Skeletal muscle tissue (tissue), 4 donors: ENCODE results near the gene MYO1A. TPM values are rescaled to one million over a fixed set of nuclear protein-coding genes. Genes with fewer than 3 reads are reported as not detected.
A peak's percentile ranks its signal among the peaks of the same experiment; 100 is the strongest.

Source experiments
- H3K27ac ChIP-seq: one replicate; pipeline ENCODE4 v1.7.0; 2013; ENCODE audit warnings: mild to moderate bottlenecking, low read depth, low read length, inconsistent platforms
- H3K27me3 ChIP-seq, 3 donors: one replicate each; pipeline ENCODE4 v1.7.0; 2013; ENCODE audit warnings: low read length in 3 of 3; ENCODE audit not compliant: control insufficient read depth in 3 of 3, insufficient read depth in 3 of 3
- H3K36me3 ChIP-seq, 3 donors: one replicate each; pipeline ENCODE4 v1.7.0; 2013; ENCODE audit warnings: low read length in 3 of 3; ENCODE audit not compliant: control insufficient read depth in 3 of 3, insufficient read depth in 3 of 3
- H3K4me1 ChIP-seq, 3 donors: one replicate each; pipeline ENCODE4 v1.7.0; 2013; ENCODE audit warnings: low read length in 3 of 3, mild to moderate bottlenecking in 3 of 3; ENCODE audit not compliant: control insufficient read depth in 3 of 3, insufficient read depth in 3 of 3
- H3K4me3 ChIP-seq, 3 donors: one replicate each; pipeline ENCODE4 v1.7.0; 2013; ENCODE audit warnings: low read length in 3 of 3
- H3K9ac ChIP-seq, 3 donors: one replicate each; pipeline ENCODE4 v1.7.0; 2013; ENCODE audit warnings: low read length in 3 of 3, mild to moderate bottlenecking in 3 of 3, moderate library complexity in 2 of 3, low read depth in 1 of 3
- H3K9me3 ChIP-seq, 3 donors: one replicate each; pipeline ENCODE4 v1.7.0; 2013; ENCODE audit warnings: low read length in 3 of 3; ENCODE audit not compliant: control insufficient read depth in 3 of 3
- total RNA-seq: library from RNA; depleted of rRNA; stranded (reverse); fragments of >200 nt; gene quantifications from one replicate; pipeline ENCODE4 v1.2.3, GENCODE V29; 2014
- donor health status: Osteomylitis.

The MYO1A gene
- total RNA-seq, 1 donor from 2014 or later, result not detected

DNA sequence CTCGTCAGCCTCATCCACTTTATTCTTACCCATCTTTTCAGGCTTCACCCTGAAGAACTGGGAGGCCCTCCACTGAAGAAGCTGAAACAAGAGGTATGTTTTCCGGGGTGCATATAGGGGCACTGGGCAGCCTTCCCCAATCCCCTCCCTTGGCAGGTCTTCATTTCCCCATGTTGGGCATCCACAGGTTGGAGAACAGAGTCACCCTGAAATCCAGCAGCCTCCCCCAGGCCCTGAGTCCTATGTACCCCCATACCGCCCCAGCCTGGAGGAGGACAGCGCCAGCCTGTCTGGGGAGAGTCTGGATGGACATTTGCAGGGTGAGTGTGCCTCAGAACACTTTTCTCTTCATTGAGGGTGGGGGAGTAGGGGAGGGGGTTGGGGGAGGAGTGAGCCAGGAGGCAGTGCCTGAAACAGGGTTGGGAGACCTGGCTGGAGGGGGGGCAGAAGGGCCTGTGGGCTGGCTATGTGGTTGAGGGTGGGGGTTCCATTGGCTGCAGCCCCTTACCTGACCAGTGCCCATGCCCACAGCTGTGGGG is 43.0 kb upstream of the MYO1A start:
- no peaks in the 10 kb centered on the region for H3K27me3 ChIP-seq
- no peaks in the 10 kb centered on the region for H3K9me3 ChIP-seq
- peaks cover 20 to 45% (median 38%) of the 10 kb centered on the region in 3 donors for H3K36me3 ChIP-seq
- H3K4me3 ChIP-seq, result no peak overlapping the region
- peaks cover 32 to 47% (median 40%) of the 10 kb centered on the region in 3 donors for H3K4me1 ChIP-seq
- H3K27ac ChIP-seq, result no peak overlapping the region
- peak overlapping the region in 1 of 3 donors; percentile 45 for H3K9ac ChIP-seq

DNA sequence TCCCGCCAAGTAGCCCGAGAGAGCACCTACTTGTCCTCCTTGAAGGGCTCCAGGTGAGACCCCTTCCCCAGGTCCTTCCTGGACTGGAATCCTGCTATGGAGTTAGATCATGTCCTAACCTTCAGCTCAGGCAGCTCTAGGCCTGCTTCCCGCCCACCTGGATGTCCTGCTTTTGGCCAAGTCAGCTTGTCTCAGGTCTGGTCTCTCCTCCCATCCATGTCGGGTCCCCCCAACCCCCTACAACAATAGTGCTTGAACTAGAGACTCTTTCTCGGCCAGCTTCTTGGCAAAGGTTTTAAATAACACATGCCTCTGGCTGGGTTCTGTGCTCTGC is 42.6 kb upstream of the MYO1A start:
- peaks cover 20 to 45% (median 38%) of the 10 kb centered on the region in 3 donors for H3K36me3 ChIP-seq
- H3K4me3 ChIP-seq, result no peak overlapping the region
- H3K9me3 ChIP-seq, result no peaks in the 10 kb centered on the region
- peak overlapping the region in 1 of 3 donors; percentile 45 for H3K9ac ChIP-seq
- H3K4me1 ChIP-seq, result peaks cover 35 to 49% (median 43%) of the 10 kb centered on the region in 3 donors
- H3K27me3 ChIP-seq, result no peaks in the 10 kb centered on the region
- no peak overlapping the region for H3K27ac ChIP-seq

DNA sequence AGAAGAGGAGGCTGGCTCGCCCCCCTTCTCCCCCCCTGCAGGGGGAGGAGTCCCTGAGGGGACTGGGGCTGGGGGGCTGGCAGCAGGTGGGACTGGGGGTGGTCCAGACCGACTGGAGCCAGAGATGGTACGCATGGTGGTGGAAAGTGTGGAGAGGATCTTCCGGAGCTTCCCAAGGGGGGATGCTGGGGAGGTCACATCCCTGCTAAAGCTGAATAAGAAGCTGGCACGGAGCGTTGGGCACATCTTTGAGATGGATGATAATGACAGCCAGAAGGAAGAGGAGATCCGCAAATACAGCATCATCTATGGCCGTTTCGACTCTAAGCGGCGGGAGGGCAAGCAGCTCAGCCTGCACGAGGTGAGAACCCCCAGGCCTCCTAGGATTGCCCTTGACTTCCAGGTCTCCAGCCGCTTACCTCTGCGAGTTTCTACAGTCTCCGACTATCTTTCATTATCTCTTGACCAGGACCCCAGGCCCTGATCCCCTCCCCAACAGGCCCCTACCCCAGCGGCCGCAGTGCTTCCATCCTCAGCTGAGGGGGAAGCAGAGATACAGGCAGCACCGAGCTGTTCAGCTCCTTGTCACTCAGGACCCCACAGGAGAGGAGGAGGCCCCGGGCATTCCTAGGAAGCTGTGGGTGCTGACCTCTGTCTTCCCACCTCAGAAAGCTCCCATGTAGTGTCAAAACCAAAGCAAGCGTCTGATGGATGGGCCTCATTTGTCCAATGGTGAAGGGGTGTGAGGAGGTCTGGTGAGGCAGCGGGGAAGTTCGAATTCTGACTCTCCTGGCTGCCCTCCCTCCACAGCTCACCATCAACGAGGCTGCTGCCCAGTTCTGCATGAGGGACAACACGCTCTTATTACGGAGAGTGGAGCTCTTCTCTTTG is 42.0 kb upstream of the MYO1A start:
- H3K9ac ChIP-seq, result peak overlapping the region in 1 of 3 donors; percentile 45
- no peak overlapping the region for H3K4me3 ChIP-seq
- H3K27ac ChIP-seq, result no peak overlapping the region
- peaks cover 35 to 49% (median 44%) of the 10 kb centered on the region in 3 donors for H3K4me1 ChIP-seq
- H3K9me3 ChIP-seq, result no peaks in the 10 kb centered on the region
- H3K36me3 ChIP-seq, result peaks cover 20 to 42% (median 35%) of the 10 kb centered on the region in 3 donors
- H3K27me3 ChIP-seq, result no peaks in the 10 kb centered on the region

DNA sequence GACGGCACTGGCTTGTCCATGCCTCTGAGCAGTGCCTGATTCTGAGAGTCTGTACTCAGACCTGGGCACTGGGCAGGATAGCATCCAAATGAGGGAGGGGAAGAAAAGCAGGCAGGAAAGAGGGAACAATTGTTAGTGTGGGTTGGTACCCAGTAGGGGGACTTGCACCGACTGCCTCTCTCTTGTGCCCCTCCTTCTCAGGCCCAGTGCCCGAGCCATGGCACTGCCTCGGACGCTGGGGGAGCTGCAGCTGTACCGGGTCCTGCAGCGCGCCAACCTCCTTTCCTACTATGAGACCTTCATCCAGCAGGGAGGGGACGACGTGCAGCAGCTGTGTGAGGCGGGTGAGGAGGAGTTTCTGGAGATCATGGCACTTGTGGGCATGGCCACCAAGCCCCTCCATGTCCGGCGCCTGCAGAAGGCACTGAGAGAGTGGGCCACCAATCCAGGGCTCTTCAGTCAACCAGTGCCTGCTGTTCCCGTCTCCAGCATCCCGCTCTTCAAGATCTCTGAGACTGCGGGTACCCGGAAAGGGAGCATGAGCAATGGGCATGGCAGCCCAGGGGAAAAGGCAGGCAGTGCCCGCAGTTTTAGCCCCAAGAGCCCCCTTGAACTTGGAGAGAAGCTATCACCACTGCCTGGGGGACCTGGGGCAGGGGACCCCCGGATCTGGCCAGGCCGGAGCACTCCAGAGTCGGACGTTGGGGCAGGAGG is 41.2 kb upstream of the MYO1A start:
- peaks cover 38 to 51% (median 47%) of the 10 kb centered on the region in 3 donors for H3K4me1 ChIP-seq
- peak overlapping the region; percentile 30 to 69 (median 38) for H3K9ac ChIP-seq
- no peaks in the 10 kb centered on the region for H3K9me3 ChIP-seq
- H3K36me3 ChIP-seq, result peaks cover 20 to 36% (median 33%) of the 10 kb centered on the region in 3 donors
- no peak overlapping the region for H3K27ac ChIP-seq
- no peaks in the 10 kb centered on the region for H3K27me3 ChIP-seq
- peak overlapping the region; percentile 49 to 60 (median 54) for H3K4me3 ChIP-seq

DNA sequence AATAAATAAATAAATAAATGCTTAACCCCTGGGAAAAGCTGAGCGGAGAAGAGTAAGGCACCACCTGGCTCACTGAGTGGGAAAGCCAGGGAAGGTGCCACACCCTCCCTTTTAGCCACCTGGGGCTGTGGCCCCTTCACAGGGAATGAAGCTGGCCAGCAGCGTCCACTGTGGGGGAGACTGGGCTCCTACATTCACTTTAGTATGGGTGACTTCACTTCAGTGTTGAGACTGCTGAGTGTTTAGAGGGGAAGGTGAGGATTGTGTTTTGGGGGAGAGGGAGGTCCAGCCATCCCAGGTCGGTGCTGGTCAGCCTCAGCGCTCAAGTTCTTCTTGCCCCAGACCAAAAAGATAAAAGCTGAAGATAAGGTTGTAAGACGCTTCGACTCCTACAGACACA is 40.6 kb upstream of the MYO1A start:
- Histone ChIP-seq H3K9ac (peak overlapping the region; percentile 2 to 69 (median 38)), H3K27me3 (no peaks in the 10 kb centered on the region), H3K4me1 (peaks cover 41 to 56% (median 51%) of the 10 kb centered on the region in 3 donors), H3K27ac (no peak overlapping the region), H3K9me3 (no peaks in the 10 kb centered on the region), H3K4me3 (peak overlapping the region; percentile 49 to 60 (median 54)), H3K36me3 (peaks cover 17 to 30% (median 27%) of the 10 kb centered on the region in 3 donors)

DNA sequence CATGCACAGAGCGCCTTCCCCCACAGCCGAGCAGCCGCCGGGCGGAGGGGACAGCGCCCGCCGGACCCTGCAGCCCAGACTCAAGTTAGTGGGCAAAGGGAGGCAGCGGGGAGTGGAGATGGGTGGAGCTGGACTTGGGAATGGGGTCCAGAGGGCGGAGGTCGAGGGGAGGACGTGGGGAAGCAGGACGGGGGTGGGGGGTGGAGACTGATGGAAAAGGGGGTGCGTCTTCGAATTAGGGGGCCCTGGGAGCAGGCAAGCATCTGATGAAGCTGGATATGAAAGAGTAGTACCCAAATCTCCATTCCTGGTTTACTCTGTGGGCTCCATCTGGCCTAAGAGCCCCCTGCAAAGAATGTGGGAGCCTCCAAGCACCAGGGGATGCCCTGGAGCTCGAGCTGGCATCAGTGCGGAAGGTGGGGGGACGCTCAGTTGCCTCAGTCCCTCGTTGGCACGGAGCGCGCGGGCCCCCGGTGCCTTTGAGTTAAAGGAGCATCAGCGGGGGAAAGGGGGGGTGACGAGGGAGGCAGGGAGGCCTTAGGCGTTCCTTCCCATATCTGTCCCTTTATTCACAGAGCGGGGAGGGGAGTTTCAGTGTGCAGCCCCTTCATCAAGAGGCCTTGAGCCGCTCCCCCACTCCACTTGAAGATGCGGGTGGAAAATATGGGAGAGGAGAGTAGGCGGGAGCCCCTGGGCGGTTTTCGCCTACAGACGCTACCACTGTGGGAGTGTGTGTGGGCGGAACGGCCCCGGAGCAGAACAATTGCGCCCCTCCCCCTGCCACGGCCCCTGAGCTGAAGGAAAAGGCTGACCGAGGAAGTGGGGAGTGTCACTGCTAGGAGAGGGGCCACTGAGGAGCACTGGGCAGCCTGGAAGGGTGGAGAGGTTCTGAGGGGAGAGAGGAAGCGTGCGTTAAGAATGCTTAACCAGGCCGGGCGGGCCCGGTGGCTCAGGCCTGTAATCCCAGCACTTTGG is 39.6 kb upstream of the MYO1A start:
- no peaks in the 10 kb centered on the region for H3K9me3 ChIP-seq
- H3K4me3 ChIP-seq, result peak overlapping the region; percentile 64 to 88 (median 87)
- peak overlapping the region; percentile 70 for H3K27ac ChIP-seq
- H3K9ac ChIP-seq, result peak overlapping the region; percentile 75 to 84 (median 80)
- H3K4me1 ChIP-seq, result peaks cover 41 to 56% (median 51%) of the 10 kb centered on the region in 3 donors
- no peaks in the 10 kb centered on the region for H3K27me3 ChIP-seq
- H3K36me3 ChIP-seq, result peaks cover 14 to 21% (median 19%) of the 10 kb centered on the region in 3 donors

DNA sequence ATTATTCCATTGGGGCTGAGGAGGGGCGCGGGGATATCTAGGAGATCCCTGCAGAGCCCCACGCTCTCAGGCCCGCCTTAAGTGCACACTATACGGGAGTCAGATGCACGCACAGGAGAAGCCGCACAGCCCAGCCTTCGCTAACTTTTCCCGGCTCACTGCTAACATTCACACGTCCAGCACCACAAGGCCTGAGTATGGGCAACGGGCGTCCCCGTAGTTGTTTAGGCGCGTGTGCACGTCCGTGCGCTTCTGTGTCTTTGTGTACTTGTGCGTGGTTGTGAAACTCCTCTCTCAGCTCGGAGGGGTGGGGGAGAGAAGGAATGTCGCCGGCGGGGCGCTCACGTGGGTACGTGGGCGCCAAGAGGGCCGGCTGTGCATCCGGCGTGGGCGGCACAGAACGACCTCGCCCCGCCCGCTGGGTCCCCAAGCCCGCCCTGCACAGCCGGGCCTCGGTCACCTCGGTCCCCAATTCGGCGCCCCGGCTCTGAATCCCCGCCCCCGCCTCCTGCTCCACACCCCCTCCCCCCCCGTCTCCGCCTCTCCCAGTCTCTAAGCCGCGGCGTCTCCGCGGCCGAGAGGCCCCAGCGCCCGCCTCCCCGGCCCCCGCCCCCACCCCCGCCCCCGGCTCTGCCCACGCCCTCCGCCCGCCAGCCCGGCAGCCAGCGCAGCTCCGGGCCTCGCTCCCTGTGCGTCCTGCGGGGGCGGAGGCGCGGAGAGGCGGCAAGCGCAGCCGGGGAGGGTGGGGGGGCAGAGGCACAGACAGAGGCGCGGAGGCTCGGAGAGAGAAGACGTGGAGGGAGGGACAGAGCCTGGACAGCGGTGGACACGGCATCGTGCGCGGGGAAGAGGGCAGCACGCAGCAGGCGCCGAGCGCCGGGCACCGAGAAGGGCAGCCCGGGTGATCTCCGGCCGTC is 38.7 kb upstream of the MYO1A start, which contains the start of gene NAB2:
Gene NAB2, plus strand, starts transcription at position 761 of the 917 bp plus-strand sequence. CDS start 158 bp downstream, outside the sequence.
- peak within 1 kb of the TSS; percentile 83 to 88 (median 87) for H3K4me3 ChIP-seq
- peak within 1 kb of the TSS; percentile 75 to 91 (median 87) for H3K9ac ChIP-seq
- peaks cover 37 to 50% (median 44%) of the 10 kb centered on the region in 3 donors for H3K4me1 ChIP-seq
- peak within 1 kb of the TSS; percentile 97 for H3K27ac ChIP-seq
- no peaks in the 10 kb centered on the region for H3K9me3 ChIP-seq
- no peaks in the 10 kb centered on the region for H3K27me3 ChIP-seq
- H3K36me3 ChIP-seq, result peaks cover 12 to 21% (median 18%) of the 10 kb centered on the region in 3 donors

DNA sequence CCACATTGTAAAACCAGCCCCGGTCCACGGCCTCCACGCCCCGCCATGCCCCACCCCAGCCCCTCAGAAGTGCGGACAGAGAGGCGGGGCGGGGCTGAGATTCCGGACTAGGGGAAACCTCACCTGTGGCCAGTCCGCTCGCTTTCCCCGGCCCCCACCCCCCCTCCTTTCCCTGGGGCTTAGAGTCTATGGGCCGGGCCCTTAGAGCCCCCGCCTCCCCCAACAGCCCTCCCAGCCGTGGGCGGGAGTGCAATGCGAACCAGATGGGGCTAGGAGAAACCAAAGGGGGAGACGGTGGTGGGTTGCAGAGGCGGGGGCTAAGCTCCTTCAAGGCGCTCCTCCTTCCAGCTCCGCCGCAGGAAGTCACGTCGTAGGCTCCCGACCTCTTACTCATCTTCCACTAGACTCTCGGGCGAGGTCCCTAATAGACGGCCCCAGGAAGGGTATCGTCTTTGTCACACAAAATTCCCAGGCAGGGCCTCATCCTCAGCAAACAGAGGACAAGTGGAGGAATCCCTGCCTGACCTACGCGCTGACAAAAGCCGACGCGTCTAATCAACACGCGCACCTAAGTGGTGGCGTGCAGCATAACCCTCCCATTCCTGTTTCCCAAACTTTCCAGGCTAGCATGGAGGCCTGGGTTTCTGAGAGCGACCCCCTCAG is 37.9 kb upstream of the MYO1A start:
- H3K4me3 ChIP-seq, result peak overlapping the region; percentile 81 to 86 (median 83)
- peak overlapping the region; percentile 71 to 91 (median 87) for H3K9ac ChIP-seq
- H3K9me3 ChIP-seq, result no peaks in the 10 kb centered on the region
- H3K4me1 ChIP-seq, result peaks cover 32 to 44% (median 39%) of the 10 kb centered on the region in 3 donors
- H3K36me3 ChIP-seq, result peaks cover 11 to 17% (median 16%) of the 10 kb centered on the region in 3 donors
- no peaks in the 10 kb centered on the region for H3K27me3 ChIP-seq
- H3K27ac ChIP-seq, result peak overlapping the region; percentile 97
